DOHH2 (cell line): ENCODE data around the gene MYH15.

Source experiments
- H3F3A ChIP-seq: fragments of 200-600 bp; sonication (generic), shearing (Covaris generic); 2 replicates; pipeline ENCODE4 v1.6.0; 2016; ENCODE audit warnings: antibody characterized with exemption, mild to moderate bottlenecking; ENCODE audit not compliant: control insufficient read depth, insufficient read depth
- H3K27ac ChIP-seq: fragments of 200-600 bp; sonication (generic); 2 replicates; pipeline ENCODE4 v1.5.1; 2014; ENCODE audit warnings: low read depth, mild to moderate bottlenecking, low read length, moderate library complexity
- H3K27me3 ChIP-seq: fragments of 200-600 bp; sonication (generic); 2 replicates; pipeline ENCODE4 v1.6.1; 2014; ENCODE audit warnings: mild to moderate bottlenecking, low read length, mixed read lengths; ENCODE audit not compliant: control insufficient read depth
- H3K36me3 ChIP-seq: fragments of 200-600 bp; sonication (generic); 2 replicates; pipeline ENCODE4 v1.6.1; 2014; ENCODE audit warnings: mild to moderate bottlenecking, low read length, moderate library complexity, mixed read lengths; ENCODE audit not compliant: control insufficient read depth
- H3K4me1 ChIP-seq: fragments of 200-600 bp; sonication (generic); 2 replicates; pipeline ENCODE4 v1.6.1; 2014; ENCODE audit warnings: mild to moderate bottlenecking, low read length, mixed read lengths; ENCODE audit not compliant: control insufficient read depth
- H3K4me2 ChIP-seq: fragments of 200-600 bp; sonication (generic); 2 replicates; pipeline ENCODE4 v1.6.0; 2014; ENCODE audit warnings: mild to moderate bottlenecking, low read length, moderate library complexity
- H3K4me3 ChIP-seq: fragments of 200-600 bp; sonication (generic); 2 replicates; pipeline ENCODE4 v1.5.1; 2014; ENCODE audit warnings: mild to moderate bottlenecking, low read length, mixed read lengths
- H3K79me2 ChIP-seq: fragments of 200-600 bp; sonication (generic); 2 replicates; pipeline ENCODE4 v1.6.1; 2014; ENCODE audit warnings: mild to moderate bottlenecking, low read length, mixed read lengths; ENCODE audit not compliant: control insufficient read depth
- H3K9me2 ChIP-seq: fragments of 200-600 bp; sonication (generic); replicated peaks from 2 replicates; pipeline ENCODE4 v1.6.1; 2014; ENCODE audit warnings: mild to moderate bottlenecking, low read length, mixed read lengths; ENCODE audit not compliant: control insufficient read depth
- H3K9me3 ChIP-seq: fragments of 200-600 bp; sonication (generic); 2 replicates; pipeline ENCODE4 v1.6.1; 2014; ENCODE audit warnings: antibody characterized with exemption, low read length, mixed read lengths; ENCODE audit not compliant: control insufficient read depth, insufficient read depth
- H4K20me1 ChIP-seq: fragments of 200-600 bp; sonication (generic); 2 replicates; pipeline ENCODE4 v1.6.0; 2014; ENCODE audit warnings: low read depth, mild to moderate bottlenecking, antibody characterized with exemption, low read length, moderate library complexity; ENCODE audit not compliant: control insufficient read depth, insufficient read depth
- EZH2phosphoT487 ChIP-seq: fragments of 200-600 bp; sonication (generic); IDR thresholded peaks from 2 replicates; pipeline ENCODE4 v1.6.1; 2017; ENCODE audit warnings: borderline replicate concordance, mild to moderate bottlenecking, antibody characterized with exemption, low read length, moderate library complexity, mixed read lengths
- TF ChIP-seq, protein P1 (sequence below): fragments of 200-600 bp; sonication (generic); IDR thresholded peaks from one replicate; pipeline ENCODE4 v1.5.1; 2014; ENCODE audit warnings: antibody characterized with exemption, mild to moderate bottlenecking, low read depth, low read length; ENCODE audit not compliant: poor library complexity, severe bottlenecking

MYH15 gene

DNA sequence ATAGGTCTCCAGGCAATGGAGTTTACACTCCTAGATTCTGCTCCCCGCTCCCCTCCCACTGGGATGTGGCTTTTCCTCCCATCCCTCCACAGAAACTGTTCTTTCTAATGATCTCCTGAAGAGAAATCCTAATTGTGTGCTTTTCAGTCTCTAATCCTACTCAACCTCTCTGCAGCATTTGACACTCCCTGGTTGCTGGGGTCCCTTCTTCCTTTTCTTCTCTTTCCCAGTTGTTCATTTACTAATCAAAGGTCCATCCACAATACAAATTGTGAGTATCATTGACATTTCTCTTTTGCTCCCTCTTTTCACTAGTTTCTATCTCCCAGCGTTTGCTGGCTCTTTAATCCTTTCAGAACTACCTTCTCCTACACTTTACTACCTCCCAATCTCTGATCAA is 6.5 kb upstream of the MYH15 start:
- H3K4me3 ChIP-seq = no peak overlapping the region
- no peaks in the 10 kb centered on the region for H3K36me3 ChIP-seq
- no peaks in the 10 kb centered on the region for H3K9me3 ChIP-seq
- no peaks in the 10 kb centered on the region for H4K20me1 ChIP-seq
- no peak overlapping the region for H3K27ac ChIP-seq
- H3K4me1 ChIP-seq = no peaks in the 10 kb centered on the region
- H3K27me3 ChIP-seq = no peaks in the 10 kb centered on the region
- H3K9me2 ChIP-seq = no peaks in the 10 kb centered on the region
- H3K79me2 ChIP-seq = no peaks in the 10 kb centered on the region
- TF ChIP-seq EZH2phosphoT487 = no peak
- TF ChIP-seq, protein P1, sequence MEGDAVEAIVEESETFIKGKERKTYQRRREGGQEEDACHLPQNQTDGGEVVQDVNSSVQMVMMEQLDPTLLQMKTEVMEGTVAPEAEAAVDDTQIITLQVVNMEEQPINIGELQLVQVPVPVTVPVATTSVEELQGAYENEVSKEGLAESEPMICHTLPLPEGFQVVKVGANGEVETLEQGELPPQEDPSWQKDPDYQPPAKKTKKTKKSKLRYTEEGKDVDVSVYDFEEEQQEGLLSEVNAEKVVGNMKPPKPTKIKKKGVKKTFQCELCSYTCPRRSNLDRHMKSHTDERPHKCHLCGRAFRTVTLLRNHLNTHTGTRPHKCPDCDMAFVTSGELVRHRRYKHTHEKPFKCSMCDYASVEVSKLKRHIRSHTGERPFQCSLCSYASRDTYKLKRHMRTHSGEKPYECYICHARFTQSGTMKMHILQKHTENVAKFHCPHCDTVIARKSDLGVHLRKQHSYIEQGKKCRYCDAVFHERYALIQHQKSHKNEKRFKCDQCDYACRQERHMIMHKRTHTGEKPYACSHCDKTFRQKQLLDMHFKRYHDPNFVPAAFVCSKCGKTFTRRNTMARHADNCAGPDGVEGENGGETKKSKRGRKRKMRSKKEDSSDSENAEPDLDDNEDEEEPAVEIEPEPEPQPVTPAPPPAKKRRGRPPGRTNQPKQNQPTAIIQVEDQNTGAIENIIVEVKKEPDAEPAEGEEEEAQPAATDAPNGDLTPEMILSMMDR = no peak
- H3F3A ChIP-seq = no peaks in the 10 kb centered on the region
- no peak overlapping the region for H3K4me2 ChIP-seq

DNA sequence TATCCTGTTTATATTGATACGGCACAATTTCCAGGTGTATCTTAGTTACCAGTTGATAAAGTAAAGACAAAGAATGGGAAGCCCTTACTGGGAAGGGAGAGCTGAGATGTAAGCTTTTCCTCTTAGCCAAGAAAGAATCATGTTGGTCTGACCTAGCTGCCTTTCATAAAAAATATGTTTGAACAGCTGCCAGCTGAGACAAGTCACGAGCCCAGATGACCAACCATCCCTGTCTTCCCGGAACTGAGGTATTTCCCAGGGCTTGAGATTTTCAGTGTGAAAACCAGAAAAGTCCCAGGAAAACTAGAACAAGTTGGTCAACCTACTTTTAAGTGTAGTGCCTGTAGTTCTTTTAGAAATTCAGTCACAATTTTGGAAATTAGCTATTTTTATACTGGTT is 3.6 kb upstream of the MYH15 start:
- H4K20me1 ChIP-seq = no peaks in the 10 kb centered on the region

DNA sequence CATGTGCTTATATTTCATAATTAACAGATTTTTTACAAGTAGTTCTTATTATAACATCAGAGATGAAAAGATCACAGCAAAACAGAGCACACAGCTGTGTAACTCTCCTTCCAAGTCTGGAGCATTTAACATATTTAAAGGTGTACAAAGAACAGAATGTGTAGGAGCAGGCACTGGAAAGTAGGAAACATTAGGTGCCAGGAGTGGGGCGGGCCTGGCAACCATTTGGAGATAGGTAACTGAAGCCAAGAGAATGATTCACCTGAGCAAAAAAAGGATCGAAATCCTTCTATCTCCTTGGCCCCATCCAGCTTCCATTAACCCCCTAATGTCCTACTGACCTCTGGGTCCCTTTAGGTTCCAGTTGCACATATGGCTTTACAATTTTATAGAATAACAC is 2.3 kb upstream of the MYH15 start:
- no peak for TF ChIP-seq EZH2phosphoT487
- TF ChIP-seq, protein P1 = no peak
- H4K20me1 ChIP-seq = no peaks in the 10 kb centered on the region
- no peak overlapping the region for H3K4me2 ChIP-seq
- H3K9me3 ChIP-seq = no peaks in the 10 kb centered on the region
- H3K4me3 ChIP-seq = no peak overlapping the region
- H3K27ac ChIP-seq = no peak overlapping the region
- no peaks in the 10 kb centered on the region for H3F3A ChIP-seq
- no peaks in the 10 kb centered on the region for H3K27me3 ChIP-seq
- no peaks in the 10 kb centered on the region; the same call in 1 of the 2 replicates for H3K9me2 ChIP-seq
- no peaks in the 10 kb centered on the region for H3K4me1 ChIP-seq
- no peaks in the 10 kb centered on the region for H3K36me3 ChIP-seq
- no peaks in the 10 kb centered on the region for H3K79me2 ChIP-seq

More for the DNA sequence above, 3.6 kb upstream of the MYH15 start:
- Histone ChIP-seq H3K4me2 (no peak overlapping the region), H3K27ac (no peak overlapping the region), H3K36me3 (no peaks in the 10 kb centered on the region), H3K4me3 (no peak overlapping the region), H3F3A (no peaks in the 10 kb centered on the region), H3K79me2 (no peaks in the 10 kb centered on the region), H3K9me3 (no peaks in the 10 kb centered on the region), H3K9me2 (no peaks in the 10 kb centered on the region; the same call in 1 of the 2 replicates), H3K4me1 (no peaks in the 10 kb centered on the region), H3K27me3 (no peaks in the 10 kb centered on the region)
- TF ChIP-seq, protein P1 = no peak
- no peak for TF ChIP-seq EZH2phosphoT487
